NCI-H146 treated with DMSO at 0.1 percent for 48 hours (cell line): ENCODE results near the gene NMUR2.

Experiments
- DNase-seq: peaks from one replicate; lab custom pipeline; 2025; ENCODE audit not compliant: unreplicated experiment; lab: John Stamatoyannopoulos, UW

NMUR2 gene

GRCh38 chr5:152372875-152373274 lies 32.2 kb downstream of the NMUR2 start:
- DNase-seq = no peak

- DNase-seq = no peak
Measured at GRCh38 chr5:152369298-152369697, 35.8 kb downstream of the NMUR2 start.

- DNase-seq = no peak
Measured at GRCh38 chr5:152367554-152367953, 37.5 kb downstream of the NMUR2 start.

GRCh38 chr5:152366716-152367115 lies 38.4 kb downstream of the NMUR2 start:
- no peak for DNase-seq

- no peak for DNase-seq
Measured at GRCh38 chr5:152364899-152365298, 40.2 kb downstream of the NMUR2 start.

- DNase-seq = no peak
Measured at GRCh38 chr5:152364172-152364571, 40.9 kb downstream of the NMUR2 start.

- DNase-seq = no peak
Measured at GRCh38 chr5:152358861-152359568, 46.1 kb downstream of the NMUR2 start.

GRCh38 chr5:152356506-152356905 lies 48.6 kb downstream of the NMUR2 start:
- no peak for DNase-seq

- no peak for DNase-seq
Measured at GRCh38 chr5:152355061-152355460, 50.0 kb downstream of the NMUR2 start.

GRCh38 chr5:152353001-152353400 lies 52.1 kb downstream of the NMUR2 start:
- DNase-seq = no peak

GRCh38 chr5:152349683-152350526 lies 55.2 kb downstream of the NMUR2 start:
- peak; percentile 18 for DNase-seq
